H9 (cell line): Measurements from ENCODE around the gene DNAJC6. TPM values are rescaled to one million over a fixed set of nuclear protein-coding genes. Genes with fewer than 3 reads are reported as not detected.

Experiments
- DNase-seq: peaks from one replicate; pipeline ENCODE4 v3.0.0-alpha.2; 2017
- H2AFZ ChIP-seq: one replicate; pipeline ENCODE4 v1.6.1; 2013; ENCODE audit warnings: mild to moderate bottlenecking, low read length, control low read depth, moderate library complexity
- H2AK5ac ChIP-seq: 2 replicates; pipeline ENCODE4 v1.6.1; 2013; ENCODE audit warnings: low read length, control low read depth, mixed read lengths; ENCODE audit not compliant: insufficient read length
- H2BK120ac ChIP-seq: one replicate; pipeline ENCODE4 v1.6.1; 2013; ENCODE audit warnings: low read depth, mild to moderate bottlenecking, low read length, control low read depth, inconsistent platforms; ENCODE audit not compliant: poor library complexity, severe bottlenecking
- H2BK12ac ChIP-seq: 2 replicates; pipeline ENCODE4 v1.6.1; 2013; ENCODE audit warnings: low read length, control low read depth, mixed read lengths, low read depth; ENCODE audit not compliant: insufficient read length
- H2BK15ac ChIP-seq: 2 replicates; pipeline ENCODE4 v1.6.1; 2013; ENCODE audit warnings: low read depth, low read length, control low read depth
- H2BK20ac ChIP-seq: one replicate; pipeline ENCODE4 v1.6.1; 2013; ENCODE audit warnings: low read depth, mild to moderate bottlenecking, low read length, control low read depth, inconsistent platforms; ENCODE audit not compliant: poor library complexity, severe bottlenecking
- H2BK5ac ChIP-seq: 2 replicates; pipeline ENCODE4 v1.6.1; 2013; ENCODE audit warnings: low read length, control low read depth, mixed read lengths; ENCODE audit not compliant: insufficient read length
- H3K14ac ChIP-seq: 2 replicates; pipeline ENCODE4 v1.6.1; 2013; ENCODE audit warnings: low read length, control low read depth; ENCODE audit not compliant: insufficient read depth
- H3K18ac ChIP-seq: 2 replicates; pipeline ENCODE4 v1.6.1; 2013; ENCODE audit warnings: low read depth, mild to moderate bottlenecking, mixed read lengths, low read length, control low read depth; ENCODE audit not compliant: insufficient read length
- H3K23ac ChIP-seq: 2 replicates; pipeline ENCODE4 v1.6.1; 2013; ENCODE audit warnings: low read length, control low read depth, mixed read lengths, low read depth; ENCODE audit not compliant: insufficient read length
- H3K23me2 ChIP-seq: 2 replicates; pipeline ENCODE4 v1.6.1; 2013; ENCODE audit warnings: low read depth, mild to moderate bottlenecking, mixed read lengths, low read length, control low read depth; ENCODE audit not compliant: insufficient read length, poor library complexity, severe bottlenecking
- H3K27ac ChIP-seq: 2 replicates; pipeline ENCODE4 v1.5.1; 2013; ENCODE audit warnings: low read length, control low read depth, mixed read lengths, low read depth; ENCODE audit not compliant: insufficient read length
- H3K27me3 ChIP-seq: 2 replicates; pipeline ENCODE4 v1.6.1; 2013; ENCODE audit warnings: low read length, control low read depth, inconsistent platforms; ENCODE audit not compliant: insufficient read depth
- H3K4ac ChIP-seq: 2 replicates; pipeline ENCODE4 v1.6.1; 2013; ENCODE audit warnings: low read depth, mild to moderate bottlenecking, control low read depth, inconsistent platforms, low read length, moderate library complexity
- H3K4me1 ChIP-seq: 2 replicates; pipeline ENCODE4 v1.6.1; 2013; ENCODE audit warnings: low read length, control low read depth, inconsistent platforms; ENCODE audit not compliant: insufficient read depth
- H3K4me2 ChIP-seq: 2 replicates; pipeline ENCODE4 v1.6.1; 2013; ENCODE audit warnings: low read length, control low read depth, mixed read lengths; ENCODE audit not compliant: insufficient read length, insufficient read depth
- H3K56ac ChIP-seq: 2 replicates; pipeline ENCODE4 v1.6.1; 2013; ENCODE audit warnings: low read depth, mild to moderate bottlenecking, mixed read lengths, low read length, control low read depth; ENCODE audit not compliant: insufficient read length
- H3K79me1 ChIP-seq: 2 replicates; pipeline ENCODE4 v1.6.1; 2013; ENCODE audit warnings: low read depth, mild to moderate bottlenecking, moderate library complexity, low read length, control low read depth, inconsistent platforms; ENCODE audit not compliant: insufficient read depth, poor library complexity, severe bottlenecking
- H3K79me2 ChIP-seq: 2 replicates; pipeline ENCODE4 v1.6.1; 2013; ENCODE audit warnings: low read length, control low read depth, inconsistent platforms; ENCODE audit not compliant: insufficient read depth
- H3K9ac ChIP-seq: 2 replicates; pipeline ENCODE4 v1.6.1; 2013; ENCODE audit warnings: low read length, control low read depth, mixed read lengths; ENCODE audit not compliant: insufficient read length; ENCODE audit errors: extremely low read depth
- H3K9me3 ChIP-seq: one replicate; pipeline ENCODE4 v1.6.1; 2013; ENCODE audit warnings: low read depth, low read length, inconsistent platforms; ENCODE audit not compliant: control insufficient read depth
- H3T11ph ChIP-seq: one replicate; pipeline ENCODE4 v1.6.1; 2013; ENCODE audit warnings: mild to moderate bottlenecking, low read length, control low read depth, inconsistent platforms
- H4K20me1 ChIP-seq: one replicate; pipeline ENCODE4 v1.6.1; 2013; ENCODE audit not compliant: control insufficient read depth, insufficient read length, insufficient read depth
- H4K5ac ChIP-seq: 2 replicates; pipeline ENCODE4 v1.6.1; 2013; ENCODE audit warnings: low read depth, mild to moderate bottlenecking, mixed read lengths, low read length, control low read depth; ENCODE audit not compliant: insufficient read length
- H4K8ac ChIP-seq: replicated peaks from 2 replicates; pipeline ENCODE4 v1.6.1; 2013; ENCODE audit warnings: low read length, control low read depth, mixed read lengths, low read depth; ENCODE audit not compliant: insufficient read length
- H4K91ac ChIP-seq: 2 replicates; pipeline ENCODE4 v1.6.1; 2013; ENCODE audit warnings: low read depth, mild to moderate bottlenecking, moderate library complexity, mixed read lengths, low read length, control low read depth; ENCODE audit not compliant: insufficient read length
- H3K27ac Mint-ChIP-seq, 3 experiments: 2 replicates in 2 of 3; 3 replicates in 1 of 3; pipeline ENCODE4 v1.8.0; 2020 to 2021; ENCODE audit warnings: mixed read lengths in 3 of 3, mild to moderate bottlenecking in 1 of 3, moderate library complexity in 1 of 3
- H3K27me3 Mint-ChIP-seq: 2 replicates; pipeline ENCODE4 v1.8.0; 2021; ENCODE audit warnings: low read depth, mild to moderate bottlenecking, moderate library complexity, mixed read lengths
- H3K36me3 Mint-ChIP-seq, 3 experiments: 2 replicates in 2 of 3; 3 replicates in 1 of 3; pipeline ENCODE4 v1.8.0; 2020 to 2021; ENCODE audit warnings: low read depth in 3 of 3, mixed read lengths in 3 of 3; ENCODE audit not compliant: insufficient read depth in 1 of 3
- H3K4me1 Mint-ChIP-seq, 2 experiments: 2 replicates each; pipeline ENCODE4 v1.8.0; 2020; ENCODE audit warnings: mixed read lengths in 2 of 2
- H3K4me3 Mint-ChIP-seq, 2 experiments: 2 replicates in 1 of 2; 3 replicates in 1 of 2; pipeline ENCODE4 v1.8.0; 2020 to 2021; ENCODE audit warnings: mild to moderate bottlenecking in 2 of 2, mixed read lengths in 2 of 2, moderate library complexity in 1 of 2
- H3K9me3 Mint-ChIP-seq, 2 experiments: 2 replicates in 1 of 2; 3 replicates in 1 of 2; pipeline ENCODE4 v1.8.0; 2020; ENCODE audit warnings: mild to moderate bottlenecking in 2 of 2, mixed read lengths in 2 of 2, moderate library complexity in 1 of 2
- WGBS: extraction: QIAGEN DNeasy Blood & Tissue Kit; methylation state at CpG from one replicate; pipeline ENCODE4 v1.1.7; 2013; ENCODE audit warnings: missing lambda C conversion rate, low lambda C conversion rate, mixed read lengths; ENCODE audit not compliant: insufficient read length; ENCODE audit errors: extremely low coverage; 5-methylcytosine and 5-hydroxymethylcytosine counted together
- total RNA-seq: library from RNA; stranded (reverse); gene quantifications from 2 replicates; pipeline ENCODE4 v1.2.1, GENCODE V29; 2021
- TF ChIP-seq, protein P1 (sequence below): fragments of 200-600 bp; sonication (generic); conservative IDR thresholded peaks from 3 replicates; pipeline ENCODE4 v1.8.0; 2021; ENCODE audit warnings: antibody characterized with exemption, mild to moderate bottlenecking

Gene DNAJC6
- total RNA-seq, 1 experiment from 2014 or later, result 2.2 TPM

GRCh38 chr1:65443647-65444046 is 134.3 kb downstream of the DNAJC6 start:
- WGBS, result no CpG with 5 or more reads among the region's 2 CpGs
- peaks cover 38 to 42% of the 10 kb centered on the region in 2 experiments for H3K4me1 Mint-ChIP-seq

More at GRCh38 chr1:65443647-65444046, 134.3 kb downstream of the DNAJC6 start:
- no peak overlapping the region for H3K14ac ChIP-seq
- H3K23ac ChIP-seq, result no peak overlapping the region
- H4K8ac ChIP-seq, result no peak overlapping the region
- TF ChIP-seq, protein P1, sequence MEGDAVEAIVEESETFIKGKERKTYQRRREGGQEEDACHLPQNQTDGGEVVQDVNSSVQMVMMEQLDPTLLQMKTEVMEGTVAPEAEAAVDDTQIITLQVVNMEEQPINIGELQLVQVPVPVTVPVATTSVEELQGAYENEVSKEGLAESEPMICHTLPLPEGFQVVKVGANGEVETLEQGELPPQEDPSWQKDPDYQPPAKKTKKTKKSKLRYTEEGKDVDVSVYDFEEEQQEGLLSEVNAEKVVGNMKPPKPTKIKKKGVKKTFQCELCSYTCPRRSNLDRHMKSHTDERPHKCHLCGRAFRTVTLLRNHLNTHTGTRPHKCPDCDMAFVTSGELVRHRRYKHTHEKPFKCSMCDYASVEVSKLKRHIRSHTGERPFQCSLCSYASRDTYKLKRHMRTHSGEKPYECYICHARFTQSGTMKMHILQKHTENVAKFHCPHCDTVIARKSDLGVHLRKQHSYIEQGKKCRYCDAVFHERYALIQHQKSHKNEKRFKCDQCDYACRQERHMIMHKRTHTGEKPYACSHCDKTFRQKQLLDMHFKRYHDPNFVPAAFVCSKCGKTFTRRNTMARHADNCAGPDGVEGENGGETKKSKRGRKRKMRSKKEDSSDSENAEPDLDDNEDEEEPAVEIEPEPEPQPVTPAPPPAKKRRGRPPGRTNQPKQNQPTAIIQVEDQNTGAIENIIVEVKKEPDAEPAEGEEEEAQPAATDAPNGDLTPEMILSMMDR, result no peak
- no peak overlapping the region for H3K9ac ChIP-seq
- no peak overlapping the region for H3K18ac ChIP-seq
- no peak overlapping the region for H2BK15ac ChIP-seq
- H4K20me1 ChIP-seq, result no peaks in the 10 kb centered on the region
- H2AFZ ChIP-seq, result no peak overlapping the region
- no peaks in the 10 kb centered on the region for H3K9me3 ChIP-seq
- no peak overlapping the region for H3T11ph ChIP-seq
- no peak overlapping the region for H2AK5ac ChIP-seq
- H4K5ac ChIP-seq, result no peak overlapping the region
- no peak overlapping the region for H4K91ac ChIP-seq
- Mint-ChIP-seq H3K9me3 (peaks cover 12% of the 10 kb centered on the region in 2 experiments), H3K27ac (peak overlapping the region in 1 of 3 experiments; percentile 62; a peak in 1 of 7 replicates), H3K36me3 (peaks cover 0 to 20% (median 7%) of the 10 kb centered on the region in 3 experiments; a peak in 4 of 7 replicates), H3K27me3 (0 out of 2 replicates have a peak, but pooled peaks cover 2% of the 10 kb centered on the region), H3K4me3 (no peak overlapping the region)
- H3K4me1 ChIP-seq, result peaks cover 5% of the 10 kb centered on the region; the same call in 1 of the 2 replicates
- H3K4ac ChIP-seq, result no peak overlapping the region
- no peak overlapping the region for H2BK12ac ChIP-seq
- H2BK5ac ChIP-seq, result no peak overlapping the region
- H3K79me2 ChIP-seq, result no peaks in the 10 kb centered on the region
- no peaks in the 10 kb centered on the region for H3K27me3 ChIP-seq
- no peak overlapping the region for H2BK20ac ChIP-seq
- DNase-seq, result no peak
- no peaks in the 10 kb centered on the region for H3K79me1 ChIP-seq
- H3K23me2 ChIP-seq, result no peaks in the 10 kb centered on the region
- H3K56ac ChIP-seq, result no peak overlapping the region
- no peak overlapping the region for H2BK120ac ChIP-seq
- no peak overlapping the region for H3K4me2 ChIP-seq
- no peak overlapping the region for H3K27ac ChIP-seq
